ENCODE measurements around the gene TXK. TPM values are rescaled to one million over a fixed set of nuclear protein-coding genes. Genes with fewer than 3 reads are reported as not detected.

Gene TXK
- total RNA-seq, 3 donors from 2014 or later (not counting 1 experiment from before 2014, with no cell fraction given): 197 to 338 (median 225) TPM

DNA sequence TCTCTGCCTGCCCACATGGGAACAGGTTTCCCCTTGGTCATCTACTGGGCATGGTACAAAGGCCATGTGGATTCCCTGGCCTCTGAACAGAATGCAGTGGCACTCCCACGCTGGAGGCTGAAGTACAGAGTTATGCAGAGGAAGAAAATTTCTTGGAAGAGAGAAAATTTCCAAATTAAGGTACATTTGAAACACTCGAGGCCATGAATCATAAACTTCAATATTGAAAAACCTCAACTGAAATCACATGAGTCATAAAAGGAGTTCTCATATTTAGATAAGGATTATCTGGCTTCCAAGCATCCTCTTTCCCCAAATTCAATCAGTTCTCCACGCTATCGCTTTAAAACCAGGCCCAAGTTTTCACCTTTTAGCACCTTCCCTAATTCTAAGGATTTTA, 28.1 kb upstream of the TXK start:
- intact Hi-C loops (cut with micrococcal nuclease): no loop called here
- H3K4me1 Mint-ChIP-seq: no peaks in the 10 kb centered on the region
- Histone ChIP-seq H3K36me3 (ENCODE audit: control insufficient read depth, insufficient read depth, low read length) (peaks cover 4% of the 10 kb centered on the region), H3K4me1 (ENCODE audit: control insufficient read depth, insufficient read depth, low read length) (no peaks in the 10 kb centered on the region), H3K4me3 (ENCODE audit: low read length) (no peak overlapping the region), H3K27ac (ENCODE audit: low read length) (no peak overlapping the region), H3K27me3 (ENCODE audit: control insufficient read depth, insufficient read depth, low read length) (no peaks in the 10 kb centered on the region), H3K9me3 (ENCODE audit: control insufficient read depth, insufficient read depth, low read length) (no peaks in the 10 kb centered on the region)
- no peaks in the 10 kb centered on the region for H3K36me3 Mint-ChIP-seq
- WGBS (ENCODE audit: insufficient coverage): 90% methylated on average over 3 of the region's 4 CpGs
- ATAC-seq: no peak
- no peak overlapping the region for H3K4me3 Mint-ChIP-seq
- no peak for TF ChIP-seq CTCF (IDR thresholded peaks at IDR 0.05)
- H3K27ac Mint-ChIP-seq: no peak overlapping the region
- H3K27me3 Mint-ChIP-seq (ENCODE audit: low read depth in 2 of 2): no peaks in the 10 kb centered on the region
- DNase-seq: no peak
- H3K9me3 Mint-ChIP-seq: no peaks in the 10 kb centered on the region

DNA sequence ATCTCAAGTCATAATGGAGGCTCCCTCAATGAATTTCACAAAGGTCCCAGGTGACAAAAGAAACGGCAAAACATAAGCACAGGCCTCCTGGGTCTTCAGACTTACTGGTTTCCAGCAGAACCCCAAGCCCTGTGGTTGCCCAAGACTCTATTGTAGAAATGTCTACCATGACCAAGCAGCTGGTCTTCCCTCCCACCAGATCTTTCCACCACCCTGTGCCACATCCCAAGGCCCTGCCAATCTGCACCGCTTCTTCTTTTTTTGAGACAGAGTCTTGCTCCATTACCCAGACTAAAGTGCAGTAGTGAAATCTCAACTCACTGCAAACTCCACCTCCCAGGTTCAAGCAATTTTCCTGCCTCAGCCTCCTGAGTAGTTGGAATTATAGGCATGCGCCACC, 23.2 kb upstream of the TXK start:
- Histone ChIP-seq H3K4me3 (ENCODE audit: low read length) (no peak overlapping the region), H3K27me3 (ENCODE audit: control insufficient read depth, insufficient read depth, low read length) (no peaks in the 10 kb centered on the region), H3K27ac (ENCODE audit: low read length) (no peak overlapping the region), H3K4me1 (ENCODE audit: control insufficient read depth, insufficient read depth, low read length) (no peaks in the 10 kb centered on the region), H3K9me3 (ENCODE audit: control insufficient read depth, insufficient read depth, low read length) (peaks cover 6% of the 10 kb centered on the region), H3K36me3 (ENCODE audit: control insufficient read depth, insufficient read depth, low read length) (peaks cover 14% of the 10 kb centered on the region)
- Mint-ChIP-seq H3K9me3 (peaks cover 3 to 7% of the 10 kb centered on the region in 2 donors), H3K4me3 (no peak overlapping the region), H3K4me1 (no peaks in the 10 kb centered on the region), H3K36me3 (peaks cover 31% of the 10 kb centered on the region), H3K27ac (no peak overlapping the region), H3K27me3 (ENCODE audit: low read depth in 2 of 2) (no peaks in the 10 kb centered on the region)
- ATAC-seq (no peak), DNase-seq (no peak)
- 95% methylated on average over 3 of the region's 3 CpGs for WGBS (ENCODE audit: insufficient coverage)
- no peak for TF ChIP-seq CTCF (IDR thresholded peaks at IDR 0.05)
- intact Hi-C loops (cut with micrococcal nuclease): no loop called here

DNA sequence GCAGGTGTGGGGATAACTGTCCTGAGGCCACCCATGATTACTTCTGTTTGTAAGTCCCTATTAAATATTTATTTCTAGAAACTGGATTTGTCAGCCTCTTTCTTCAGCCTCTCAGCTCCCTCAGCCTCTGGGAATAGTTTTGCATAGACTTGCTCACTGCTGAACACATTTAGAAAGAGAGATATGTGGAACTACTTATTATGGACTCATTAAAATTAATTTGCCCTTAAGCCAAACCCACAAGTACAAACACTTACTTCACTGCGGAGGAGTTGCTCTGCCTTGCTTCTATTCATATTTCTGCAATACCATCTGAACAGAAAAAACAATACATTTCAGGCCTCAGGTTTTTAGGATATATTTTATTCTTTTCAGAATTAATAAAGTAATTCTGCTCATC, 22.4 kb upstream of the TXK start:
- DNase-seq: no peak
- peaks cover 6% of the 10 kb centered on the region for H3K9me3 ChIP-seq (ENCODE audit: control insufficient read depth, insufficient read depth, low read length)
- Mint-ChIP-seq H3K27me3 (ENCODE audit: low read depth in 2 of 2) (no peaks in the 10 kb centered on the region), H3K4me3 (no peak overlapping the region), H3K4me1 (no peaks in the 10 kb centered on the region), H3K9me3 (peaks cover 3 to 7% of the 10 kb centered on the region in 2 donors), H3K36me3 (peaks cover 31% of the 10 kb centered on the region), H3K27ac (no peak overlapping the region)
- TF ChIP-seq CTCF (IDR thresholded peaks at IDR 0.05): no peak
- H3K4me1 ChIP-seq (ENCODE audit: control insufficient read depth, insufficient read depth, low read length): no peaks in the 10 kb centered on the region
- intact Hi-C loops (cut with micrococcal nuclease): no loop called here
- no peak for ATAC-seq
- no peaks in the 10 kb centered on the region for H3K27me3 ChIP-seq (ENCODE audit: control insufficient read depth, insufficient read depth, low read length)
- no peak overlapping the region for H3K27ac ChIP-seq (ENCODE audit: low read length)
- peaks cover 14% of the 10 kb centered on the region for H3K36me3 ChIP-seq (ENCODE audit: control insufficient read depth, insufficient read depth, low read length)
- 100% methylated on average over 1 of the region's 1 CpG for WGBS (ENCODE audit: insufficient coverage)
- no peak overlapping the region for H3K4me3 ChIP-seq (ENCODE audit: low read length)

- Histone ChIP-seq H3K4me1 (ENCODE audit: control insufficient read depth, insufficient read depth, low read length) (no peaks in the 10 kb centered on the region), H3K36me3 (ENCODE audit: control insufficient read depth, insufficient read depth, low read length) (peaks cover 14% of the 10 kb centered on the region), H3K4me3 (ENCODE audit: low read length) (no peak overlapping the region), H3K27me3 (ENCODE audit: control insufficient read depth, insufficient read depth, low read length) (no peaks in the 10 kb centered on the region), H3K9me3 (ENCODE audit: control insufficient read depth, insufficient read depth, low read length) (peaks cover 6% of the 10 kb centered on the region), H3K27ac (ENCODE audit: low read length) (no peak overlapping the region)
- H3K27me3 Mint-ChIP-seq (ENCODE audit: low read depth in 2 of 2): no peaks in the 10 kb centered on the region
- peaks cover 3 to 7% of the 10 kb centered on the region in 2 donors for H3K9me3 Mint-ChIP-seq
- H3K27ac Mint-ChIP-seq: no peak overlapping the region
- peaks cover 31% of the 10 kb centered on the region for H3K36me3 Mint-ChIP-seq
- H3K4me1 Mint-ChIP-seq: no peaks in the 10 kb centered on the region
- H3K4me3 Mint-ChIP-seq: no peak overlapping the region
- no peak for DNase-seq
- no peak for ATAC-seq
- intact Hi-C loops (cut with micrococcal nuclease): no loop called here
- no peak for TF ChIP-seq CTCF (IDR thresholded peaks at IDR 0.05)
- WGBS (ENCODE audit: insufficient coverage): 64% methylated on average over 1 of the region's 1 CpG
Measured at GRCh38 chr4:48153791-48154550, 19.9 kb upstream of the TXK start.
